AG09319 (cell line): Measurements from ENCODE around the gene MAIP1.
A peak's percentile ranks its signal among the peaks of the same experiment; 100 is the strongest.

ENCODE experiments used
- DNase-seq: peaks from one replicate; pipeline ENCODE4 v3.0.0-alpha.2; 2010; ENCODE audit warnings: low read depth; ENCODE audit errors: extremely low read depth
- TF ChIP-seq, protein P1 (sequence below): IDR thresholded peaks from 2 replicates; pipeline ENCODE4 v1.5.1; 2011; ENCODE audit warnings: low read depth, mild to moderate bottlenecking, inconsistent platforms, low read length, moderate library complexity

Gene MAIP1

DNA sequence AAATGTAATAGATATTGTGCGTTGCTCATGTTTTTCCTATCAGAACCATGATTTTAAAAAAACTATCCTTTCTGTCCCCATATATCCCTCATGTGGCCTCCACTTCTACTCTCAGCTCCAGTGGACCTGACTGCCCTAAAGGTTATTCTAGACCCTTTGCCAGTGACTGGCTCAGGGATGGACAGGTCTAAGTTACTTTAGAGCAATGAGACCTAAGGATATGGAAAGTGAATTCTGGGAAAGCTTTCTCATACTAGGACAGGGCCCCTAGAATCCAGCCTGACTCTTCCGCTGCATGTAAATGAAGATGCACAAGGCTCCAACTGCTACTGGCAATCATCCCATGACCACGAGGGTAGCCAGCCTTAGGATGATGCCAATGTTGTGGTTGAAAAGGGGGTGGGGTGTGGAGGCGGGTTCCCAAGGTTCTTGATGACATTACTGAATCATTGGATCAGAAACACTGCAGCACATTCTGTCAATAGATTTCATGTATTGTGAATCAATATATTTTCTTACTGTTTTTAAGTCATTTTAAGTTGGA lies 23.0 kb upstream of the MAIP1 start:
- no peak for DNase-seq
- TF ChIP-seq, protein P1, sequence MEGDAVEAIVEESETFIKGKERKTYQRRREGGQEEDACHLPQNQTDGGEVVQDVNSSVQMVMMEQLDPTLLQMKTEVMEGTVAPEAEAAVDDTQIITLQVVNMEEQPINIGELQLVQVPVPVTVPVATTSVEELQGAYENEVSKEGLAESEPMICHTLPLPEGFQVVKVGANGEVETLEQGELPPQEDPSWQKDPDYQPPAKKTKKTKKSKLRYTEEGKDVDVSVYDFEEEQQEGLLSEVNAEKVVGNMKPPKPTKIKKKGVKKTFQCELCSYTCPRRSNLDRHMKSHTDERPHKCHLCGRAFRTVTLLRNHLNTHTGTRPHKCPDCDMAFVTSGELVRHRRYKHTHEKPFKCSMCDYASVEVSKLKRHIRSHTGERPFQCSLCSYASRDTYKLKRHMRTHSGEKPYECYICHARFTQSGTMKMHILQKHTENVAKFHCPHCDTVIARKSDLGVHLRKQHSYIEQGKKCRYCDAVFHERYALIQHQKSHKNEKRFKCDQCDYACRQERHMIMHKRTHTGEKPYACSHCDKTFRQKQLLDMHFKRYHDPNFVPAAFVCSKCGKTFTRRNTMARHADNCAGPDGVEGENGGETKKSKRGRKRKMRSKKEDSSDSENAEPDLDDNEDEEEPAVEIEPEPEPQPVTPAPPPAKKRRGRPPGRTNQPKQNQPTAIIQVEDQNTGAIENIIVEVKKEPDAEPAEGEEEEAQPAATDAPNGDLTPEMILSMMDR, result no peak

DNA sequence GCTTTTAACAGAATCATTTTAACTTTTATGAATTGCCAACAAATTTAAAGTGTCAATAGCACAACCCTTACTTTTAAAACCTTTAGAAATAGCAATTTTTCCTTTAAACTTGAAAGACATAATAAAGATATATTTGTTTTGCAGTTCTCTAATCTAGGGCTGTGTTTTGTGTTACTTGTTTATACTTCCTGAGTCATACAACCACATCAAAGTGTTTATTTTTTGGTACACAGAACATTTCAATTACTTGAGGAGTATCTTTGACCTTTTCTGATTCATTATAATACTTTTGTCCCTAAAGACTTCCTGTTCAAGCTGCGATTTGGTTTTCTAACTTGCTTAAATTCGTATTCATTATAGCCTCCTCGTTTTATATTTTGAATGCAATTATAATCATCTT lies 21.9 kb upstream of the MAIP1 start:
- no peak for DNase-seq
- TF ChIP-seq, protein P1, result no peak

DNA sequence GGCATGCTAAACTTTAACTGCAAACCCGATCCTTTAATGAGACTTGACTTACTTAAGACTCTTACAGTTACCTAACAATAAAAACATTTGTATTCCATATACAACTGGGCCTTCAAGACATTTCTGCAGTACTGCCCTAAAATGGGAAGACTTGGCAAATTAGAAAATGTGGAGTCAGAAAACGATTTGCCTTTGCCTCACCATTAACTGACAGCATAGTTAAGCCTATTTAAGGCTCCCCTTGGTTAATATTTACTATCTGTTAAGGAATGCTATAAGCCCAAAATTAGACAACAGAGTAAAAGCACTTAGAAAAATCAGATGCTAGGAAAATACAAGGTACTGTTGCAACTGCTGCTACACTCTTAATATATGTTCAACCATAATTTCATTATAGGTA lies 18.8 kb upstream of the MAIP1 start:
- DNase-seq, result no peak
- TF ChIP-seq, protein P1, result no peak

DNA sequence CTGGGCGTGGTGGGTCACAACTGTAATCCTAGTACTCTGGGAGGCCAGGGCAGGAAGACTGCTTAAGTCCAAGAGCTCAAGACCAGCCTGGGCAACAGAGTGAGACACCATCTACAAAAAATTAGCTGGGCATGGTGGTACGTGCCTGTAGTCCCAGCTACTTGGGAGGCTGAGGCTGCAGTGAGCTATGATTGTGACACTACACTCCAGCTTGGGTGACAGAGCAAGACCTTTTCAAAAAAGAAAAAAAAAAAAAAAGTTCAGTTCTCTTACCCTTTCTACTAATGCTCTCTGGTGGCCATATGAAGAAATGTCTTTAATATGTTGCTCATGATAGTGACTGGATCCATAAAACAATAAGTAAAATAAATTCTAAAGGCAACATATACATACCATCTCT lies 15.0 kb upstream of the MAIP1 start:
- TF ChIP-seq, protein P1, result 0 out of 2 replicates have a peak, but pooled peaks have one; percentile 9
- DNase-seq, result no peak

DNA sequence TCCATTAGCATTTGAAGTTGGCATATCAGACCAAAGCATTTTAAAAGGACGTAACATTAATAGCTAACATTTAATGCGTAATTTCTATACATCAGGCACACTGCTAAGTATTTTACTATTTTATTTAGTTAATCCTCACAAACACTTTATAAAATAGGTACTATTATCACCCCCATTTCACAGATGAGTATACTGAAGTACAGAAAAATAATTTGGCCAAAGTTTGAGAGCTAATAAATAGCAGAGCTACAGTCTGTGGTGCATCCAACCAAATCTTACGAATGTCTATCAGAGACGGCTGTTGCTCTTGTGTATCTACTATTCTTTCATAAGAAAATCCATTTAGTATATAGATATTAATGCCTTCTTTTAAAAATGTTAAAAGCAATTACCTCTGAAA lies 12.0 kb upstream of the MAIP1 start:
- TF ChIP-seq, protein P1, result no peak
- no peak for DNase-seq

DNA sequence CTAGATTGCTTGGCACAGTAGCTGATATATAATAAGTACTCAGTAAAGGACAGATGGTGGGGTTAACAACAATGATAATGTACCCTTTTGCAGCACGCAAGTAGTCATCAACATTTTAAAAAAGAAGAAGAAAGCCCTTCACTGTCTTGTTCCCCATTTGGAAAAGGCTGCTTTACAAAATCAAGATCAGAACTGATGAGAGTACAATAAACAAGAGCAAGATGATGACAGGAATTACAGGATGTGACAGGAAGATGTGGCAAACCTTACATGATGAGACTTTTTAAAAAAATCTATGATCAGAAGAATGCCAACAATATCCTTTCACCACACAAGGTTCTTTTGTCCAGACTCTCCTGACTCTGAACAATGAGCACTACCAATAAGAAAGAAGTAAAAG lies 9.2 kb upstream of the MAIP1 start:
- TF ChIP-seq, protein P1, result no peak

DNA sequence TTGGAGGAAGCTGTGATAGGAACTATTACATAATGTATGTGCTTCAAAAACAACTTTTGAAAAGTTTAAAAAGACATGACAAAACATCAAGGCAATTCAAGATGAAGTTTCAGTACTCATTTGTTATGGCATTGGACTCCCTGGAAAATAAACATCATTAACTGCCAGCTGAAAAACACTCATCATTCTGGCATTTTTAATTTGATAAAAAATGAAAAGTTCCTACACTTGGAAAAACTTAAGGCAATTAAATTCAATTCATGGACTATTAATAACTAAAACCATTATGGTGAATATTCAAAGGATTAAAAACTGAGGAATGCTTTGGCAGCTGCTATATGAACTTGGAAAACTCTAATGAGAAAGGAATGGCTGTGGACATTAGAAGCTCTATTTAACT lies 8.5 kb upstream of the MAIP1 start:
- DNase-seq, result no peak
- TF ChIP-seq, protein P1, result no peak

More for the DNA sequence above, 9.2 kb upstream of the MAIP1 start:
- no peak for DNase-seq
